Measurements from ENCODE around the gene EDDM13.

EDDM13 gene

DNA sequence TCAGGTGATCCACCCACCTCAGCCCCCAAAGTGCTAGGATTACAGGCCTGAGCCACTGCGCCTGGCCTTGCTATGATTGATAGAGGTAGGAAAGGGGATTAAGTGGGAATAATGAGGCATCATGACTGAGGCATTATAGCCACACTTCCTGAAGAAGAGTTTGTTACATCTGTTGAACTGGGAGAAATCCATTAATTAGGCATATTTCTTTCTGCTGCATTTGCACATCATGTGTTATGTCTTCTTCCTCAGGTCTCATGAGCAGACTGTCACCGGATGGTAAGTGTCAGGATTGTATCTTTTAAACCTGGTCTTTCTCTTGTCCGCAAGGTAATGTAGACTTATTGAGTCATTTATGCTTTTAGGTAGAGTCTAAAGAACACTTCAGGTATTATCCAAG lies 12.2 kb downstream of the EDDM13 start:
- Histone ChIP-seq H3K27ac (replicated peaks) (no peak overlapping the region), H3K27me3 (ENCODE audit: insufficient read depth, poor library complexity, severe bottlenecking) (no peaks in the 10 kb centered on the region), H3K4me3 (replicated peaks; ENCODE audit: insufficient read depth, low read length) (no peak overlapping the region)
- TF ChIP-seq GABPA (IDR thresholded peaks at IDR 0.05; ENCODE audit: low read depth) (no peak), REST (IDR thresholded peaks at IDR 0.05; ENCODE audit: insufficient replicate concordance, low read depth) (no peak), CTCF (IDR thresholded peaks at IDR 0.05; ENCODE audit: insufficient read depth, low read length) (no peak), SPI1 (IDR thresholded peaks at IDR 0.05; ENCODE audit: borderline replicate concordance, low read depth) (no peak), POLR2AphosphoS5 (IDR thresholded peaks at IDR 0.05; ENCODE audit: low read depth) (no peak)
- no peak for DNase-seq (ENCODE audit: low read depth in 1 of 2, low spot score in 1 of 2)

DNA sequence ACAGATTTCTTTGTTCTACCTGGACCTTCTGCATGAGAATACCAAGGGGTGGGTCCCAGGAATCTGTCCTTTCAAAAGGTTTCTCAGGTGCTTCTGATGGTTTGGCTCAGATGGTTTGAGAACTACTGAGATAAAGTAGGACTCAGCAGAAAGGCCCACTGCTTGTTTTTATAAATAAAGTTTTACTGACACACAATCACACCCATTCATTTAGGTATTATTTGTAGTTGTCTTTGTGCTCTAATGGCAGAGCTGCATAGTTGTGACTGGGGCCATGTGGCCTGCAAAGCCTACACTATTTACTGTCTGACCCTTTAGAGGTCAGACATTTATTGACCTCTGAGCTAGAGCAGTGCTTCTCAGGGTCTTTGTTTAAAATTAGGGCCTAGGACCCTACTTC lies 17.6 kb downstream of the EDDM13 start:
- Histone ChIP-seq H3K27ac (replicated peaks) (no peak overlapping the region), H3K4me3 (replicated peaks; ENCODE audit: insufficient read depth, low read length) (no peak overlapping the region), H3K27me3 (ENCODE audit: insufficient read depth, poor library complexity, severe bottlenecking) (no peaks in the 10 kb centered on the region)
- no peak for DNase-seq (ENCODE audit: low read depth in 1 of 2, low spot score in 1 of 2)
- TF ChIP-seq SPI1 (IDR thresholded peaks at IDR 0.05; ENCODE audit: borderline replicate concordance, low read depth) (no peak), REST (IDR thresholded peaks at IDR 0.05; ENCODE audit: insufficient replicate concordance, low read depth) (no peak), POLR2AphosphoS5 (IDR thresholded peaks at IDR 0.05; ENCODE audit: low read depth) (no peak), CTCF (IDR thresholded peaks at IDR 0.05; ENCODE audit: insufficient read depth, low read length) (no peak), GABPA (IDR thresholded peaks at IDR 0.05; ENCODE audit: low read depth) (no peak)

- Histone ChIP-seq H3K27me3 (ENCODE audit: insufficient read depth, poor library complexity, severe bottlenecking) (no peaks in the 10 kb centered on the region), H3K27ac (replicated peaks) (no peak overlapping the region), H3K4me3 (replicated peaks; ENCODE audit: insufficient read depth, low read length) (no peak overlapping the region)
- no peak for DNase-seq (ENCODE audit: low read depth in 1 of 2, low spot score in 1 of 2)
- TF ChIP-seq REST (IDR thresholded peaks at IDR 0.05; ENCODE audit: insufficient replicate concordance, low read depth) = no peak
- TF ChIP-seq SPI1 (IDR thresholded peaks at IDR 0.05; ENCODE audit: borderline replicate concordance, low read depth) = no peak
- no peak for TF ChIP-seq GABPA (IDR thresholded peaks at IDR 0.05; ENCODE audit: low read depth)
- TF ChIP-seq POLR2AphosphoS5 (IDR thresholded peaks at IDR 0.05; ENCODE audit: low read depth) = no peak
- TF ChIP-seq CTCF (IDR thresholded peaks at IDR 0.05; ENCODE audit: insufficient read depth, low read length) = no peak
These were observed 19.3 kb downstream of the EDDM13 start for GRCh38 chr19:56291867-56292266.

All from HL-60 (cell line).